ENCODE measurements around the gene AZIN2.

- TF ChIP-seq CTCF (IDR thresholded peaks at IDR 0.05), result no peak
- TF ChIP-seq POLR2A (IDR thresholded peaks at IDR 0.05), result no peak
- no peak for TF ChIP-seq EP300 (IDR thresholded peaks at IDR 0.05)
These were observed 67.7 kb downstream of the AZIN2 start for GRCh38 chr1:33148615-33149014.

Data from ovary (tissue), 3 donors.